PC-3 (cell line): ENCODE results near the gene PHLDB1. TPM values are rescaled to one million over a fixed set of nuclear protein-coding genes. Genes with fewer than 3 reads are reported as not detected.

Experiments used
- ATAC-seq: fragments of 200-7000 bp; cut with Tn5 transposase; 2 replicates; pipeline ENCODE4 v1.9.1; 2020; ENCODE audit warnings: mild to moderate bottlenecking, moderate library complexity
- BruUV-seq: library from RNA; stranded (reverse); fragments of 400-500 nt; replicated peaks from 2 replicates; lab custom pipeline; 2021; lab: Mats Ljungman, UMichigan
- CTCF ChIA-PET: fragments of 300-600 bp; sonication (Branson Sonifier 250); formaldehyde crosslinking; loops from one replicate; lab custom pipeline; 2022; ENCODE audit warnings: antibody characterized with exemption; lab: Charles Lee
- POLR2A ChIA-PET: fragments of 300-600 bp; sonication (Branson Sonifier 250); formaldehyde crosslinking; loops from one replicate; lab custom pipeline; 2022; ENCODE audit warnings: antibody characterized with exemption; ENCODE audit not compliant: unreplicated experiment; lab: Charles Lee
- DNase-seq: peaks from one replicate; pipeline ENCODE4 v3.0.0-alpha.2; 2015
- H2AFZ ChIP-seq: fragments of 300-600 bp; sonication (generic); 2 replicates; pipeline ENCODE4 v1.6.0; 2016; ENCODE audit warnings: antibody characterized with exemption, low read length
- H3F3A ChIP-seq: fragments of 300-600 bp; sonication (generic); one replicate; pipeline ENCODE4 v1.6.0; 2017; ENCODE audit warnings: antibody characterized with exemption, low read length, control low read depth, mild to moderate bottlenecking; ENCODE audit not compliant: unreplicated experiment
- H3K27ac ChIP-seq: fragments of 300-600 bp; sonication (generic); 2 replicates; pipeline ENCODE4 v1.5.1; 2016; ENCODE audit warnings: mild to moderate bottlenecking, low read length
- H3K27me3 ChIP-seq: fragments of 300-600 bp; sonication (generic); 2 replicates; pipeline ENCODE4 v1.6.1; 2016; ENCODE audit warnings: low read length, mixed read lengths
- H3K36me3 ChIP-seq: fragments of 300-600 bp; sonication (generic); 2 replicates; pipeline ENCODE4 v1.6.1; 2016; ENCODE audit warnings: low read depth, mixed run types, low read length, mixed read lengths
- H3K4me1 ChIP-seq: fragments of 300-600 bp; sonication (generic); 2 replicates; pipeline ENCODE4 v1.5.1; 2016; ENCODE audit warnings: low read length; ENCODE audit not compliant: insufficient read depth
- H3K4me2 ChIP-seq: fragments of 300-600 bp; sonication (generic); 2 replicates; pipeline ENCODE4 v1.6.0; 2016; ENCODE audit warnings: low read length
- H3K4me3 ChIP-seq: fragments of 300-600 bp; sonication (generic); 2 replicates; pipeline ENCODE4 v1.5.1; 2016; ENCODE audit warnings: mild to moderate bottlenecking, low read length, mixed read lengths
- H3K79me2 ChIP-seq: fragments of 300-600 bp; sonication (generic); 2 replicates; pipeline ENCODE4 v1.6.1; 2017; ENCODE audit warnings: low read length, mixed read lengths
- H3K9ac ChIP-seq: fragments of 300-600 bp; sonication (generic); 2 replicates; pipeline ENCODE4 v1.6.0; 2016; ENCODE audit warnings: mild to moderate bottlenecking, low read length
- H3K9me2 ChIP-seq: fragments of 300-600 bp; sonication (generic); replicated peaks from 2 replicates; pipeline ENCODE4 v1.6.1; 2016; ENCODE audit warnings: mixed run types, low read length, mixed read lengths
- H3K9me3 ChIP-seq: fragments of 300-600 bp; sonication (generic); 2 replicates; pipeline ENCODE4 v1.6.1; 2016; ENCODE audit warnings: low read length, mixed read lengths
- H4K20me1 ChIP-seq: fragments of 300-600 bp; sonication (generic); 2 replicates; pipeline ENCODE4 v1.6.1; 2016; ENCODE audit warnings: low read length, mixed read lengths
- EZH2 ChIP-seq: fragments of 300-600 bp; sonication (generic); IDR thresholded peaks from one replicate; pipeline ENCODE4 v1.6.1; 2017; ENCODE audit warnings: antibody characterized with exemption, mild to moderate bottlenecking, low read length; ENCODE audit not compliant: unreplicated experiment
- EZH2phosphoT487 ChIP-seq: fragments of 300-600 bp; sonication (generic); IDR thresholded peaks from 2 replicates; pipeline ENCODE4 v1.6.1; 2018; ENCODE audit warnings: mild to moderate bottlenecking, antibody characterized with exemption, low read length, borderline replicate concordance
- intact Hi-C: fragments of 100-400 bp; cut with micrococcal nuclease; formaldehyde crosslinking; loops from 2 replicates; pipeline ENCODE4 v1.9.0; 2023
- total RNA-seq: library from RNA; depleted of rRNA; stranded (reverse); fragments of >200 nt; gene quantifications from 2 replicates; pipeline ENCODE4 v1.2.3, GENCODE V29; 2014
- TF ChIP-seq, protein P1 (sequence below): fragments of 300-600 bp; sonication (generic); conservative IDR thresholded peaks from 2 replicates; pipeline ENCODE4 v1.5.1; 2017; ENCODE audit warnings: antibody characterized with exemption, low read depth, mild to moderate bottlenecking, low read length

PHLDB1 gene
- total RNA-seq, 1 experiment from 2014 or later, result 36.1 TPM

GRCh38 chr11:118619444-118620197 is 12.2 kb downstream of the PHLDB1 start:
- Histone ChIP-seq H3K79me2 (peaks cover 13% of the 10 kb centered on the region), H3K4me3 (peak overlapping the region; percentile 1; the same call in 1 of the 2 replicates), H3K36me3 (no peaks in the 10 kb centered on the region), H3K9ac (no peak overlapping the region), H3K9me2 (no peaks in the 10 kb centered on the region), H3K27me3 (no peaks in the 10 kb centered on the region), H3K27ac (peak overlapping the region; percentile 24), H2AFZ (peak overlapping the region; percentile 3; the same call in 1 of the 2 replicates), H3K9me3 (no peaks in the 10 kb centered on the region), H4K20me1 (no peaks in the 10 kb centered on the region), H3F3A (no peaks in the 10 kb centered on the region), H3K4me2 (peak overlapping the region; percentile 41), H3K4me1 (peaks cover 51% of the 10 kb centered on the region)
- DNase-seq (peak; percentile 92), ATAC-seq (peak; percentile 63)
- CTCF ChIA-PET, result interaction anchor here (1.4 kb wide), 1 partner anchor 13 kb away, joined by 4 read pairs; the partner anchor contains the start of gene PHLDB1
- TF ChIP-seq EZH2 (no peak), EZH2phosphoT487 (no peak)
- TF ChIP-seq, protein P1, sequence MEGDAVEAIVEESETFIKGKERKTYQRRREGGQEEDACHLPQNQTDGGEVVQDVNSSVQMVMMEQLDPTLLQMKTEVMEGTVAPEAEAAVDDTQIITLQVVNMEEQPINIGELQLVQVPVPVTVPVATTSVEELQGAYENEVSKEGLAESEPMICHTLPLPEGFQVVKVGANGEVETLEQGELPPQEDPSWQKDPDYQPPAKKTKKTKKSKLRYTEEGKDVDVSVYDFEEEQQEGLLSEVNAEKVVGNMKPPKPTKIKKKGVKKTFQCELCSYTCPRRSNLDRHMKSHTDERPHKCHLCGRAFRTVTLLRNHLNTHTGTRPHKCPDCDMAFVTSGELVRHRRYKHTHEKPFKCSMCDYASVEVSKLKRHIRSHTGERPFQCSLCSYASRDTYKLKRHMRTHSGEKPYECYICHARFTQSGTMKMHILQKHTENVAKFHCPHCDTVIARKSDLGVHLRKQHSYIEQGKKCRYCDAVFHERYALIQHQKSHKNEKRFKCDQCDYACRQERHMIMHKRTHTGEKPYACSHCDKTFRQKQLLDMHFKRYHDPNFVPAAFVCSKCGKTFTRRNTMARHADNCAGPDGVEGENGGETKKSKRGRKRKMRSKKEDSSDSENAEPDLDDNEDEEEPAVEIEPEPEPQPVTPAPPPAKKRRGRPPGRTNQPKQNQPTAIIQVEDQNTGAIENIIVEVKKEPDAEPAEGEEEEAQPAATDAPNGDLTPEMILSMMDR, result no peak
- BruUV-seq, result no TSS peak
- intact Hi-C loops, result no loop called here
- POLR2A ChIA-PET, result interaction anchor here (0.6 to 0.7 kb wide), 2 partner anchors 11 to 15 kb away, joined by 3 read pairs; no protein-coding TSS in a partner anchor

- H3K4me3 ChIP-seq, result peak overlapping the region; percentile 75
- peak overlapping the region; percentile 89 for H3K4me2 ChIP-seq
- intact Hi-C loops, result no loop called here
- peak overlapping the region; percentile 77 for H2AFZ ChIP-seq
- peak overlapping the region; percentile 20; the same call in 1 of the 2 replicates for H3K27ac ChIP-seq
- BruUV-seq, result TSS peak; percentile 20
- H3K4me1 ChIP-seq, result peaks cover 61% of the 10 kb centered on the region
- no peaks in the 10 kb centered on the region; the same call in 1 of the 2 replicates for H3K36me3 ChIP-seq
- no peaks in the 10 kb centered on the region for H4K20me1 ChIP-seq
- DNase-seq (no peak), ATAC-seq (no peak)
- H3K79me2 ChIP-seq, result peaks cover 13% of the 10 kb centered on the region
- H3K9ac ChIP-seq, result peak overlapping the region; percentile 53
- TF ChIP-seq, protein P1, result no peak
- TF ChIP-seq EZH2, result no peak
- no peak for TF ChIP-seq EZH2phosphoT487
- H3K9me3 ChIP-seq, result no peaks in the 10 kb centered on the region
- no peaks in the 10 kb centered on the region for H3F3A ChIP-seq
- CTCF ChIA-PET, result no interaction called here
- H3K27me3 ChIP-seq, result no peaks in the 10 kb centered on the region
- POLR2A ChIA-PET, result interaction anchor here (0.7 kb wide), 1 partner anchor 8 kb away, joined by 3 read pairs; no protein-coding TSS in a partner anchor
- no peaks in the 10 kb centered on the region for H3K9me2 ChIP-seq
These were observed 13.2 kb downstream of the PHLDB1 start for GRCh38 chr11:118620529-118621070.
